SK-N-SH treated with all-trans-retinoic acid at 6 μM for 48 hours (cell line): ENCODE measurements around the gene KRTAP10-10.

Source experiments
- ARNTL ChIP-seq: fragments of 450-650 bp; formaldehyde crosslinking; IDR thresholded peaks from 2 replicates; pipeline ENCODE4 v1.5.0; 2020; ENCODE audit warnings: low read depth, mild to moderate bottlenecking, moderate library complexity, borderline replicate concordance
- BACH2 ChIP-seq: fragments of 250-450 bp; sonication (Bioruptor Pico); IDR thresholded peaks from 2 replicates; pipeline ENCODE4 v1.9.0; 2021; ENCODE audit warnings: mild to moderate bottlenecking, borderline replicate concordance
- CSRNP3 ChIP-seq: fragments of 250-450 bp; sonication (Bioruptor Pico); IDR thresholded peaks from 2 replicates; pipeline ENCODE4 v1.5.1; 2021; ENCODE audit warnings: mild to moderate bottlenecking, moderate library complexity
- ESRRG ChIP-seq: fragments of 250-450 bp; sonication (Bioruptor Pico); IDR thresholded peaks from 2 replicates; pipeline ENCODE4 v1.6.1; 2021; ENCODE audit warnings: mild to moderate bottlenecking
- PPARA ChIP-seq: fragments of 250-450 bp; sonication (Bioruptor Pico); IDR thresholded peaks from 2 replicates; pipeline ENCODE4 v1.5.0; 2020; ENCODE audit warnings: mild to moderate bottlenecking, borderline replicate concordance
- RARB ChIP-seq: fragments of 250-450 bp; sonication (Bioruptor Pico); IDR thresholded peaks from 2 replicates; pipeline ENCODE4 v1.8.0; 2021; ENCODE audit warnings: mild to moderate bottlenecking, moderate library complexity
- SNAI2 ChIP-seq: fragments of 250-450 bp; sonication (Bioruptor Pico); IDR thresholded peaks from 2 replicates; pipeline ENCODE4 v1.5.0; 2020; ENCODE audit warnings: mild to moderate bottlenecking, moderate library complexity
- TCF4 ChIP-seq: fragments of 250-450 bp; sonication (Bioruptor Pico); IDR thresholded peaks from 2 replicates; pipeline ENCODE4 v1.8.0; 2021; ENCODE audit warnings: mild to moderate bottlenecking, moderate library complexity, borderline replicate concordance
- ZFP3 ChIP-seq: fragments of 250-450 bp; sonication (Bioruptor Pico); IDR thresholded peaks from 2 replicates; pipeline ENCODE4 v1.5.0; 2020; ENCODE audit warnings: mild to moderate bottlenecking, moderate library complexity
- ZFP30 ChIP-seq: fragments of 450-650 bp; formaldehyde crosslinking; IDR thresholded peaks from 2 replicates; pipeline ENCODE4 v1.5.0; 2022; ENCODE audit warnings: mild to moderate bottlenecking, moderate library complexity
- ZNF565 ChIP-seq: fragments of 450-650 bp; formaldehyde crosslinking; conservative IDR thresholded peaks from 2 replicates; pipeline ENCODE4 v1.5.0; 2020; ENCODE audit warnings: low read depth, mild to moderate bottlenecking, moderate library complexity
- ZNF70 ChIP-seq: fragments of 450-650 bp; formaldehyde crosslinking; IDR thresholded peaks from 2 replicates; pipeline ENCODE4 v1.5.0; 2020; ENCODE audit warnings: mild to moderate bottlenecking, moderate library complexity
- TF ChIP-seq, protein P1 (sequence below): fragments of 250-450 bp; sonication (Bioruptor Pico); IDR thresholded peaks from 2 replicates; pipeline ENCODE4 v1.8.0; 2020; ENCODE audit warnings: mild to moderate bottlenecking, moderate library complexity, borderline replicate concordance

- no peak for TF ChIP-seq ZFP3 (CRISPR knock-in tag)
- TF ChIP-seq SNAI2 = no peak
- TF ChIP-seq, protein P1, sequence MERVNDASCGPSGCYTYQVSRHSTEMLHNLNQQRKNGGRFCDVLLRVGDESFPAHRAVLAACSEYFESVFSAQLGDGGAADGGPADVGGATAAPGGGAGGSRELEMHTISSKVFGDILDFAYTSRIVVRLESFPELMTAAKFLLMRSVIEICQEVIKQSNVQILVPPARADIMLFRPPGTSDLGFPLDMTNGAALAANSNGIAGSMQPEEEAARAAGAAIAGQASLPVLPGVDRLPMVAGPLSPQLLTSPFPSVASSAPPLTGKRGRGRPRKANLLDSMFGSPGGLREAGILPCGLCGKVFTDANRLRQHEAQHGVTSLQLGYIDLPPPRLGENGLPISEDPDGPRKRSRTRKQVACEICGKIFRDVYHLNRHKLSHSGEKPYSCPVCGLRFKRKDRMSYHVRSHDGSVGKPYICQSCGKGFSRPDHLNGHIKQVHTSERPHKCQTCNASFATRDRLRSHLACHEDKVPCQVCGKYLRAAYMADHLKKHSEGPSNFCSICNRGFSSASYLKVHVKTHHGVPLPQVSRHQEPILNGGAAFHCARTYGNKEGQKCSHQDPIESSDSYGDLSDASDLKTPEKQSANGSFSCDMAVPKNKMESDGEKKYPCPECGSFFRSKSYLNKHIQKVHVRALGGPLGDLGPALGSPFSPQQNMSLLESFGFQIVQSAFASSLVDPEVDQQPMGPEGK (CRISPR knock-in tag) = no peak
- no peak for TF ChIP-seq ESRRG
- TF ChIP-seq TCF4 (CRISPR knock-in tag) = no peak
- no peak for TF ChIP-seq BACH2 (CRISPR knock-in tag)
- no peak for TF ChIP-seq ARNTL (CRISPR knock-in tag)
- TF ChIP-seq PPARA = no peak
- no peak for TF ChIP-seq ZNF565 (CRISPR knock-in tag)
- TF ChIP-seq RARB = no peak
- no peak for TF ChIP-seq ZNF70
- TF ChIP-seq ZFP30 = no peak
- no peak for TF ChIP-seq CSRNP3 (CRISPR knock-in tag)
These were observed 46.9 kb downstream of the KRTAP10-10 start for GRCh38 chr21:44684077-44684476.
